Keratinocyte (primary cell): ENCODE measurements around the gene AMBP. TPM values are rescaled to one million over a fixed set of nuclear protein-coding genes. Genes with fewer than 3 reads are reported as not detected.

Source experiments
- DNase-seq: peaks from one replicate; pipeline ENCODE4 v3.0.0-alpha.2; 2011; ENCODE audit warnings: low read depth, missing footprints, low spot score
- FAIRE-seq: peaks from 2 replicates; lab custom pipeline; 2011; peaks lifted over from hg19 to GRCh38; lab: Jason Lieb, UNC
- H2AFZ ChIP-seq: 2 replicates; pipeline ENCODE4 v1.6.0; 2012; ENCODE audit warnings: low read length, control low read depth, inconsistent platforms; ENCODE audit not compliant: control insufficient read depth
- H3K27ac ChIP-seq: 2 replicates; pipeline ENCODE4 v1.5.1; 2011; ENCODE audit warnings: low read length; ENCODE audit not compliant: control insufficient read depth, insufficient read depth
- H3K27me3 ChIP-seq: 3 replicates; pipeline ENCODE4 v1.6.0; 2011; ENCODE audit warnings: low read length; ENCODE audit not compliant: control insufficient read depth, insufficient read depth; ENCODE audit errors: extremely low read depth
- H3K36me3 ChIP-seq, 2 experiments: 2 replicates in 1 of 2; 3 replicates in 1 of 2; pipeline ENCODE4 v1.5.1; 2011; ENCODE audit warnings: low read length in 2 of 2, mild to moderate bottlenecking in 1 of 2; ENCODE audit not compliant: control insufficient read depth in 2 of 2, insufficient read depth in 2 of 2; ENCODE audit errors: extremely low read depth in 1 of 2
- H3K4me1 ChIP-seq: 3 replicates; pipeline ENCODE4 v1.5.1; 2011; ENCODE audit warnings: low read length; ENCODE audit not compliant: control insufficient read depth, insufficient read depth; ENCODE audit errors: extremely low read depth
- H3K4me2 ChIP-seq: 3 replicates; pipeline ENCODE4 v1.6.0; 2011; ENCODE audit warnings: low read depth, low read length; ENCODE audit not compliant: control insufficient read depth, insufficient read depth; ENCODE audit errors: extremely low read depth
- H3K4me3 ChIP-seq, 3 experiments: fragments of 200-600 bp in 1 of 3; sonication (generic) in 1 of 3; 2 replicates in 2 of 3; 3 replicates in 1 of 3; pipeline ENCODE4 v1.5.1; 2011 to 2016; ENCODE audit warnings: low read length in 3 of 3, mild to moderate bottlenecking in 3 of 3, control low read depth in 2 of 3, inconsistent platforms in 1 of 3, low read depth in 1 of 3, mixed read lengths in 1 of 3, mixed run types in 1 of 3, moderate library complexity in 1 of 3; ENCODE audit not compliant: control insufficient read depth in 2 of 3, insufficient read depth in 2 of 3; ENCODE audit errors: extremely low read depth in 1 of 3
- H3K79me2 ChIP-seq: 2 replicates; pipeline ENCODE4 v1.6.0; 2012; ENCODE audit warnings: low read length; ENCODE audit not compliant: control insufficient read depth, insufficient read depth
- H3K9ac ChIP-seq: 3 replicates; pipeline ENCODE4 v1.6.0; 2011; ENCODE audit warnings: low read length; ENCODE audit not compliant: control insufficient read depth, insufficient read depth; ENCODE audit errors: extremely low read depth
- H3K9me1 ChIP-seq: 3 replicates; pipeline ENCODE4 v1.6.0; 2011; ENCODE audit warnings: low read length; ENCODE audit not compliant: control insufficient read depth, insufficient read depth; ENCODE audit errors: extremely low read depth
- H3K9me3 ChIP-seq: 2 replicates; pipeline ENCODE4 v1.5.1; 2012; ENCODE audit warnings: low read depth, low read length; ENCODE audit not compliant: control insufficient read depth
- H4K20me1 ChIP-seq: 3 replicates; pipeline ENCODE4 v1.6.0; 2011; ENCODE audit warnings: low read length; ENCODE audit not compliant: control insufficient read depth, insufficient read depth; ENCODE audit errors: extremely low read depth
- EZH2 ChIP-seq: IDR thresholded peaks from one replicate; pipeline ENCODE4 v1.6.1; 2012; ENCODE audit warnings: inconsistent platforms, mild to moderate bottlenecking, low read length, moderate library complexity
- dilution Hi-C: fragments of 300-500 bp; cut with MboI; formaldehyde crosslinking; loops from one replicate; pipeline ENCODE4 v1.7.0; 2020; ENCODE audit warnings: low sequenced_read_pairs; ENCODE audit not compliant: extremely low pct_ligation_motif_present
- polyA plus RNA-seq, 5 experiments: library from polyadenylated mRNA; depleted of rRNA in 3 of 5; stranded (reverse) in 3 of 5; stranded (forward) in 1 of 5; unstranded in 1 of 5; fragments of >200 nt; gene quantifications; 1 replicate in 1 of 5; 2 replicates in 3 of 5; 3 replicates in 1 of 5; pipeline versions ENCODE4 v1.2.1 to v1.2.3, GENCODE V29; 2011 to 2012; ENCODE audit warnings: missing spikeins in 2 of 5, low read depth in 1 of 5, low replicate concordance in 1 of 5
- TF ChIP-seq, protein P1 (sequence below), 3 experiments: IDR thresholded peaks in 1 of 3; conservative IDR thresholded peaks in 1 of 3; optimal IDR thresholded peaks in 1 of 3; 2 replicates in 2 of 3; 3 replicates in 1 of 3; pipeline versions ENCODE3 to v1.5.1; 2011; ENCODE audit warnings: low read length in 3 of 3, mild to moderate bottlenecking in 3 of 3, moderate library complexity in 2 of 3, control low read depth in 1 of 3, inconsistent platforms in 1 of 3; ENCODE audit not compliant: insufficient read depth in 2 of 3; ENCODE audit errors: extremely low read depth in 1 of 3

The AMBP gene
- polyA plus RNA-seq, 1 donor (not counting 4 experiments of a cell fraction or from before 2014, with no cell fraction given), result not detected

DNA sequence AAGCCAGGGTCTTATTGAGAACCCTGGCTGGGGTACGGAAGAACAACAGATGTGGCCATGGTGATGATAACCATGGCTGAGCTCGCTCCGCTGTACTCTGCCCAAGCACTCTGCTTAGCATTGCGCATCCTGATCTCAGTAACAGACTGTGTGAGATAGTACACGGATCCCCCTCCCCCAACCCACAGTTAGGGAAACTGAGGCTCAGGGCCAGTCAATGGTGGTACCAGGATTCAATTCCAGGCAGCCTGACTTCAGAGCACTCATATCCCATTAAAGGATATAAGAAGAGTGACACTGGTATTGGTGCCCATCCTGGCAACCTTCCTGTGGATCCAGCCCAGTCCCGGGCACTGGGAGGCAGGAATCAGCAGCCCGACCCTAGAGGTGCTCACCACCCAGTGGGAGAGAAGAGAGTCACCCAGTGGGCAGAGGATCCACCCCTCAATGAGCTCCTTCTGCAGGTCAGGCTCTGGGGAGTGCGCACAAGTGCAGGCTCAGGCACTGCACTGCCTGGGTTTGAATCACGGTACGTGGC, 47.4 kb upstream of the AMBP start:
- no peaks in the 10 kb centered on the region for H3K79me2 ChIP-seq
- no peaks in the 10 kb centered on the region for H3K9me3 ChIP-seq
- no peak for TF ChIP-seq EZH2
- TF ChIP-seq, protein P1, sequence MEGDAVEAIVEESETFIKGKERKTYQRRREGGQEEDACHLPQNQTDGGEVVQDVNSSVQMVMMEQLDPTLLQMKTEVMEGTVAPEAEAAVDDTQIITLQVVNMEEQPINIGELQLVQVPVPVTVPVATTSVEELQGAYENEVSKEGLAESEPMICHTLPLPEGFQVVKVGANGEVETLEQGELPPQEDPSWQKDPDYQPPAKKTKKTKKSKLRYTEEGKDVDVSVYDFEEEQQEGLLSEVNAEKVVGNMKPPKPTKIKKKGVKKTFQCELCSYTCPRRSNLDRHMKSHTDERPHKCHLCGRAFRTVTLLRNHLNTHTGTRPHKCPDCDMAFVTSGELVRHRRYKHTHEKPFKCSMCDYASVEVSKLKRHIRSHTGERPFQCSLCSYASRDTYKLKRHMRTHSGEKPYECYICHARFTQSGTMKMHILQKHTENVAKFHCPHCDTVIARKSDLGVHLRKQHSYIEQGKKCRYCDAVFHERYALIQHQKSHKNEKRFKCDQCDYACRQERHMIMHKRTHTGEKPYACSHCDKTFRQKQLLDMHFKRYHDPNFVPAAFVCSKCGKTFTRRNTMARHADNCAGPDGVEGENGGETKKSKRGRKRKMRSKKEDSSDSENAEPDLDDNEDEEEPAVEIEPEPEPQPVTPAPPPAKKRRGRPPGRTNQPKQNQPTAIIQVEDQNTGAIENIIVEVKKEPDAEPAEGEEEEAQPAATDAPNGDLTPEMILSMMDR (optimal IDR thresholded peaks at IDR 0.05 in 1 of 3, IDR thresholded peaks at IDR 0.05 in 1 of 3, conservative IDR thresholded peaks at IDR 0.05 in 1 of 3; ENCODE audit: extremely low read depth in 1 of 3, insufficient read depth in 2 of 3, low read length in 3 of 3), result no peak
- no peak overlapping the region for H2AFZ ChIP-seq
- H3K9ac ChIP-seq, result no peak overlapping the region
- H3K4me3 ChIP-seq, result no peak overlapping the region
- H3K9me1 ChIP-seq, result no peaks in the 10 kb centered on the region
- FAIRE-seq, result no peak
- no peak overlapping the region for H3K4me2 ChIP-seq
- peaks cover 35% of the 10 kb centered on the region for H3K27me3 ChIP-seq
- dilution Hi-C loops, result no loop called here
- no peaks in the 10 kb centered on the region for H4K20me1 ChIP-seq
- no peak for DNase-seq
- H3K4me1 ChIP-seq, result no peaks in the 10 kb centered on the region
- H3K27ac ChIP-seq, result no peak overlapping the region
- no peaks in the 10 kb centered on the region for H3K36me3 ChIP-seq

DNA sequence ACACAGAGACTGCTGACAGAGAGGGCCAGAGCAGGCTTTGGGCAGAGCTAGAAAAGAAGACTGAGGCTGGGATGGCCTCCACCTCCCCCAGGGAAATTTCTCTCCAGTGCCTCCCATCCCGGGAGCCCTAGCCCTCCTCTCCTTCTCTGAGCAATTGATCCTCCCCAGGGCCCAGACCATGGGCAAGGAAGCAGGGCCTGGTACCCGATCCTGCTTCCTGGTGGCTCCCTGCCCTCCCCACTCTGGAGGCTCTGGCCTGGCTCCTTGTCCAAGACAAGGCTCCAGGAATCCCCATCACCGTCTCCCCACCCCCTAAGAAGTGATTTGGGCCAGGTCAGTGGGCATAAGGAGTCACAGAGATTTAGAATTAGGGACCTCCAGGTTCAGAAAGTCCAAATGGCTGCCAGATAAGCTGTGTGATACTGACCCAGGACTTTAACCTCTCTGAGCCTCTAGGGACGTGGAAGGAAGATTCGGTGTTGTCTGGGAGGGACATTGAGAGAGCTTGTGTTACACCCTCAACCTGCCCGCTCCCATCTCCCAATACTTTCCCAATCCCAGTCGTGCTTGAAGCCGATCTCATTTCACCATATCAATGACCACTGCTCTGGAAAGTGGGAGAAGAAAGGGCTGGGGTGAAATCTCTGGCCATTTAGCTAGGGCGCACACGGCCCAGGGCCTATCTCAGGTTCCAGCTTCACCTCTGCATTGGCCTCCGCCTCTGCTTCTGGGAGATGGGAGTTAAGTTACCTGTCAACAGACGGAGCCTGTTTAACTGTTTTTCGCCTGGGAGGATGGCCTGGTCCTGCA, 46.8 kb upstream of the AMBP start:
- no peaks in the 10 kb centered on the region for H3K79me2 ChIP-seq
- no peaks in the 10 kb centered on the region for H3K9me3 ChIP-seq
- no peaks in the 10 kb centered on the region for H3K4me1 ChIP-seq
- no peak overlapping the region for H2AFZ ChIP-seq
- no peak for FAIRE-seq
- no peaks in the 10 kb centered on the region for H3K36me3 ChIP-seq
- no peak overlapping the region for H3K9ac ChIP-seq
- H3K4me2 ChIP-seq, result no peak overlapping the region
- dilution Hi-C loops, result no loop called here
- no peaks in the 10 kb centered on the region for H3K9me1 ChIP-seq
- H3K27ac ChIP-seq, result no peak overlapping the region
- H4K20me1 ChIP-seq, result no peaks in the 10 kb centered on the region
- DNase-seq, result no peak
- H3K4me3 ChIP-seq, result no peak overlapping the region
- TF ChIP-seq EZH2, result no peak
- TF ChIP-seq, protein P1 (optimal IDR thresholded peaks at IDR 0.05 in 1 of 3, IDR thresholded peaks at IDR 0.05 in 1 of 3, conservative IDR thresholded peaks at IDR 0.05 in 1 of 3; ENCODE audit: extremely low read depth in 1 of 3, insufficient read depth in 2 of 3, low read length in 3 of 3), result no peak
- peaks cover 35% of the 10 kb centered on the region for H3K27me3 ChIP-seq
